SK-N-MC (cell line): ENCODE measurements around the gene USP47.
A peak's percentile ranks its signal among the peaks of the same experiment; 100 is the strongest.

Experiments used
- DNase-seq: peaks from one replicate; pipeline ENCODE4 v3.0.0-alpha.2; 2011; ENCODE audit warnings: low read depth, low spot score
- H3K27ac ChIP-seq: fragments of 200-600 bp; sonication (generic); 2 replicates; pipeline ENCODE4 v1.5.1; 2016; ENCODE audit warnings: mixed run types
- H3K36me3 ChIP-seq: fragments of 200-600 bp; sonication (generic); 2 replicates; pipeline ENCODE4 v1.6.1; 2017; ENCODE audit warnings: antibody characterized with exemption, low read length, mixed read lengths; ENCODE audit not compliant: insufficient read depth
- H3K4me3 ChIP-seq: fragments of 200-600 bp; sonication (generic); 2 replicates; pipeline ENCODE4 v1.5.1; 2016
- H3K9ac ChIP-seq: fragments of 200-600 bp; sonication (generic); 2 replicates; pipeline ENCODE4 v1.8.0; 2017; ENCODE audit warnings: mixed run types, mixed read lengths; ENCODE audit not compliant: insufficient read length
- H3K9me3 ChIP-seq: fragments of 200-600 bp; sonication (generic); 2 replicates; pipeline ENCODE4 v1.6.1; 2017; ENCODE audit warnings: low read depth, mild to moderate bottlenecking, antibody characterized with exemption, low read length, moderate library complexity, mixed read lengths
- EZH2 ChIP-seq: fragments of 200-600 bp; sonication (generic); IDR thresholded peaks from one replicate; pipeline ENCODE4 v1.6.1; 2017; ENCODE audit warnings: antibody characterized with exemption
- FOXP2 ChIP-seq: optimal IDR thresholded peaks from 2 replicates; pipeline ENCODE3; 2011; ENCODE audit warnings: mild to moderate bottlenecking, moderate library complexity; ENCODE audit not compliant: insufficient read depth; ENCODE audit errors: extremely low read length, control extremely low read depth
- POLR2AphosphoS5 ChIP-seq: IDR thresholded peaks from 2 replicates; pipeline ENCODE4 v1.6.1; 2012; ENCODE audit warnings: mild to moderate bottlenecking, low read depth, low read length, borderline replicate concordance

USP47 gene

GRCh38 chr11:11985954-11986949, 144.5 kb downstream of the USP47 start:
- no peaks in the 10 kb centered on the region for H3K36me3 ChIP-seq
- TF ChIP-seq FOXP2 (no peak), POLR2AphosphoS5 (no peak), EZH2 (no peak)
- no peaks in the 10 kb centered on the region for H3K9me3 ChIP-seq
- no peak overlapping the region for H3K4me3 ChIP-seq
- DNase-seq, result no peak
- no peak overlapping the region for H3K27ac ChIP-seq
- H3K9ac ChIP-seq, result no peak overlapping the region

- DNase-seq, result no peak
- Histone ChIP-seq H3K36me3 (no peaks in the 10 kb centered on the region), H3K9ac (no peak overlapping the region), H3K27ac (peak overlapping the region; percentile 82), H3K9me3 (no peaks in the 10 kb centered on the region), H3K4me3 (no peak overlapping the region; the same call in 1 of the 2 replicates)
- no peak for TF ChIP-seq POLR2AphosphoS5
- no peak for TF ChIP-seq EZH2
- TF ChIP-seq FOXP2, result no peak
These were observed 145.8 kb downstream of the USP47 start for GRCh38 chr11:11987503-11988022.

DNA sequence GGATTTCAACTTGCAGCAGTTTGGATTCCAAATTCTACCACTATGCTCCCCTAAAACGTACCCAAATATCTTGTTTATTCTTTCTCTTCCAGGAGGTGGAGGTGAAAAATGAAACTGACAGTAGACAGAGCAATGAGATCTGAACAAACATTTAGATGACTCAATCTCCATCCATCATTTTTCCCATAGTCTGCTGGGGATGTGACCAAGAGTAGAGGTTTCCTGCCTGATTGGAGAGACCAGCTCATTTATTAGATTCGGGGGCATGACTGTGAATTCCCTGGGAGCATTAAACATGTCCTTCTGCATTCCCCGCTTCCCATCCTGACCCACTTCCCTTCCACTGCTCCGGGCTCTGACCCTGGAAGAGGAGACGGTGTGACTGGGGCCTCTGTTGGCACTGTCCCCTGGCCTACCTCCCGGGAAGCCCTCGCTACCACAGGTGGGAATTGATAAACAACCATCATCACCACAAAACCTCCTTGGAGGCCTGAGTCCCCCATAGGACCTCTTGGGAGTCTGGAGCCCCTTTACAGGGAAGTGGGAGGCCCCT, 146.4 kb downstream of the USP47 start:
- H3K4me3 ChIP-seq, result no peak overlapping the region
- no peak overlapping the region for H3K9ac ChIP-seq
- DNase-seq, result no peak
- no peaks in the 10 kb centered on the region for H3K36me3 ChIP-seq
- TF ChIP-seq FOXP2 (no peak), POLR2AphosphoS5 (no peak), EZH2 (no peak)
- H3K27ac ChIP-seq, result peak overlapping the region; percentile 82
- H3K9me3 ChIP-seq, result no peaks in the 10 kb centered on the region

- no peaks in the 10 kb centered on the region for H3K9me3 ChIP-seq
- H3K9ac ChIP-seq, result no peak overlapping the region
- H3K27ac ChIP-seq, result no peak overlapping the region
- no peak overlapping the region for H3K4me3 ChIP-seq
- TF ChIP-seq EZH2, result no peak
- no peak for TF ChIP-seq FOXP2
- no peak for TF ChIP-seq POLR2AphosphoS5
- no peak for DNase-seq
- H3K36me3 ChIP-seq, result no peaks in the 10 kb centered on the region
These were observed 147.0 kb downstream of the USP47 start for GRCh38 chr11:11988681-11989261.

GRCh38 chr11:11989774-11990744, 148.3 kb downstream of the USP47 start:
- Histone ChIP-seq H3K9ac (no peak overlapping the region), H3K4me3 (peak overlapping the region; percentile 4; the same call in 1 of the 2 replicates), H3K27ac (peak overlapping the region; percentile 43; the same call in 1 of the 2 replicates), H3K36me3 (no peaks in the 10 kb centered on the region), H3K9me3 (no peaks in the 10 kb centered on the region)
- no peak for DNase-seq
- TF ChIP-seq FOXP2 (no peak), POLR2AphosphoS5 (no peak), EZH2 (no peak)

DNA sequence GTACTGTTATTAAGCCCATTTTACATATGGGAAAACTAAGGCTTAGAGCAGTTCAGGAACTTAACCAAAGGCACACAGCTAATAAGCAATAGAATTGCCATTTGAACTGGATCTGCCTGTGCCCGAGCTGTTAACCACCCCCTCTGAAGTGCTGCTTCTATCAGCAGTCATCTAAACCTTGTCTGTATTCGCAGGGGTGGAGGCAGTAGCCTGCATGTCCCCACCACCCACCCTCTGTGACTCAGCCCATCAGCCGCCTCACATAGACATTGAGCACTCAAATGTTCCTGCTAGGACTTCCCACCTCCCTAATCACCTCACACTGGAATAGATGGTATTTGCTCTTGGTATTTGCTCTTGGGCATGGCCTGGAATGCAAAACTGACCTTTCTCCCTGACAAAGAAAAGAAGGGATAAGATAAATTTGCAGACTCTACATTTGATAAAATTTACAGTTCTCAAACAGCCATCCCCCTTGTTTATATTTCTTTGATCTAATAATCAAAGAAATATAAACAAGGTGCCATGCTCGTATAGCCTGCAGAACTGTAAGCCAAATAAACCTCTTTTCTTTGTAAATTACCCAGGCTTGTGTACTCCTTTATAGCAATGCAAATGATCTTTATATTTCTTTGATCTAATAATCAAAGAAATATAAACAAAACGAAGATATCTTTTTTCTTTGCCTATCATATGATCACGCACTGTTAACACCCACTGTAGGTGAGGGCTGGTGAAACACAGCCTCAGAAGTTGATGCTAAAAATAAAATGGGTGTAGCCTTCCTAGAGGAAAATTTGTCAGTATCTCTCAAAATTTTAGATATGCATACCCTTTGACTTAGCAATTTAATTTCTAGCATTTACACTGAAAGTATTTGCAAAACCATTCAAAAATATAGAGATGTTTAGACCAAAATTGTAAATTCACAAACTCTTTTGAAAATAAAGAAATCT, 150.8 kb downstream of the USP47 start:
- Histone ChIP-seq H3K36me3 (no peaks in the 10 kb centered on the region), H3K9ac (no peak overlapping the region), H3K4me3 (no peak overlapping the region), H3K27ac (no peak overlapping the region), H3K9me3 (no peaks in the 10 kb centered on the region)
- TF ChIP-seq EZH2, result no peak
- no peak for TF ChIP-seq POLR2AphosphoS5
- TF ChIP-seq FOXP2, result no peak
- no peak for DNase-seq

DNA sequence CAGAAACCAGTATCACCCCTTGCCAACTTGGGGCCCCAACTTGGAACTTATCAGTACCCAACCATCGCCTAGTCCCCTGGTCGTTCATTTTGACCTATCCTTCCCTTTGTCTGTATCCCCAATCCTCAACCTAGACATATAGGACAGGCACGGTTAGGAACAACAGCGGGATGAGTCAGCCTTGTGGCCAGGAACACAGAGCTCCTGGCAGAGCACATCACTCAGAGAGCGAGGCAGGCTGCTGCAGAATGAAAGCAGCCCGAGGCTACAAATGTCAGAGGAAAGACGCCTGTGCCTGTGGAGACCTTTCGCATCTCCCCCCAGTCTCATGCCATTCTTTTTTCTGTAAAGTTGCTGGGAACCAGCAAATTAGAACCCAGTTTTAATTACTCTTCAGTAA, 152.1 kb downstream of the USP47 start:
- Histone ChIP-seq H3K36me3 (no peaks in the 10 kb centered on the region), H3K9me3 (no peaks in the 10 kb centered on the region), H3K4me3 (no peak overlapping the region), H3K9ac (peak overlapping the region; percentile 3), H3K27ac (no peak overlapping the region)
- no peak for DNase-seq
- TF ChIP-seq EZH2 (no peak), FOXP2 (no peak), POLR2AphosphoS5 (no peak)
